Measurements from ENCODE around the gene NUBP2.

DNA sequence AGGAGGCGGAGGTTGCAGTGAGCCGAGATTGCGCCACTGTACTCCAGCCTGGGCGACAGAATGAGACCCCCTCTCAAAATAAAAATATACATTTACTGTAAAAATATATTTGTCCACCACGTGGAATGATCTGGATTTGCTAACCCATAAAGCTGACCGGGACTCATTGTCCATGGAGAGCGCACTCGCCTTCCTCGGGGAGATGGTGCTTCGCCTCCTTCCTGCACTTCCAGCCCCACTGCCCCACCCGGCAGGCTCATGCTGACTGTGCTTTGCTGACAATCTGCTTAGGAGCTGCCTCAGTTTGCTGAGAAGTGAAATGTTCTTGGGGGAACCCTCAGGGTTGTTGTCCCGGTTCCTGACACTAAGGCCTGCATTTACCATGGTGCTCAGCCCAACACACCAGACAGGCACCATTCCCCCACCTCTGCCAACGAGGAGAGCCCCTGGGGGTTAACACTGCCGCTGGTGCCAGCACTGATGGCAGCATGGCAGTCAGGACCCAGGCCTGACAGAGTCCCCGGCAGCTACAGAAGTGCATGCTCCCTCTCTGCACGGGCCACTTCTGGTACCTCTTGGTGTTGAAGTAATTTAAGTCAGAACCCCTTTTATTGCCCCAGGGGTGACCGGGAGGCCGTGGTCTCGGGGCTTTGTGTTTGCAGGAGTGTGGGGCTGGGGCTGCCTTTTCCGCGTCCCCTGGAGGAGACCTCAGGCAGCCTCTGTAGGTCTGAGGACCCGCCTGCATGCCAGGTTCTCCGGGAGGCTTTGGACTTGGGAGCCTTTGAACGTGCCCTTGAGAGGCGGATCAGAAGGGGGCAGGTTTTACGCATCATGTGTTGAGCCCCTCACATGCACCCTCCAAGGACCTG, 2.5 kb downstream of the NUBP2 start:
- TF ChIP-seq TAF1 (IDR thresholded peaks at IDR 0.05; ENCODE audit: borderline replicate concordance, insufficient read depth, low read length), result no peak
- TF ChIP-seq, protein P1, sequence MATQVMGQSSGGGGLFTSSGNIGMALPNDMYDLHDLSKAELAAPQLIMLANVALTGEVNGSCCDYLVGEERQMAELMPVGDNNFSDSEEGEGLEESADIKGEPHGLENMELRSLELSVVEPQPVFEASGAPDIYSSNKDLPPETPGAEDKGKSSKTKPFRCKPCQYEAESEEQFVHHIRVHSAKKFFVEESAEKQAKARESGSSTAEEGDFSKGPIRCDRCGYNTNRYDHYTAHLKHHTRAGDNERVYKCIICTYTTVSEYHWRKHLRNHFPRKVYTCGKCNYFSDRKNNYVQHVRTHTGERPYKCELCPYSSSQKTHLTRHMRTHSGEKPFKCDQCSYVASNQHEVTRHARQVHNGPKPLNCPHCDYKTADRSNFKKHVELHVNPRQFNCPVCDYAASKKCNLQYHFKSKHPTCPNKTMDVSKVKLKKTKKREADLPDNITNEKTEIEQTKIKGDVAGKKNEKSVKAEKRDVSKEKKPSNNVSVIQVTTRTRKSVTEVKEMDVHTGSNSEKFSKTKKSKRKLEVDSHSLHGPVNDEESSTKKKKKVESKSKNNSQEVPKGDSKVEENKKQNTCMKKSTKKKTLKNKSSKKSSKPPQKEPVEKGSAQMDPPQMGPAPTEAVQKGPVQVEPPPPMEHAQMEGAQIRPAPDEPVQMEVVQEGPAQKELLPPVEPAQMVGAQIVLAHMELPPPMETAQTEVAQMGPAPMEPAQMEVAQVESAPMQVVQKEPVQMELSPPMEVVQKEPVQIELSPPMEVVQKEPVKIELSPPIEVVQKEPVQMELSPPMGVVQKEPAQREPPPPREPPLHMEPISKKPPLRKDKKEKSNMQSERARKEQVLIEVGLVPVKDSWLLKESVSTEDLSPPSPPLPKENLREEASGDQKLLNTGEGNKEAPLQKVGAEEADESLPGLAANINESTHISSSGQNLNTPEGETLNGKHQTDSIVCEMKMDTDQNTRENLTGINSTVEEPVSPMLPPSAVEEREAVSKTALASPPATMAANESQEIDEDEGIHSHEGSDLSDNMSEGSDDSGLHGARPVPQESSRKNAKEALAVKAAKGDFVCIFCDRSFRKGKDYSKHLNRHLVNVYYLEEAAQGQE (IDR thresholded peaks at IDR 0.05; ENCODE audit: insufficient read depth in 1 of 2, low read depth in 2 of 2, low read length in 2 of 2), result no peak

Measured in PFSK-1 (cell line).